GM23338 (cell line): Measurements from ENCODE around the gene ATP5MG. TPM values are rescaled to one million over a fixed set of nuclear protein-coding genes. Genes with fewer than 3 reads are reported as not detected.

ENCODE experiments used
- ATAC-seq: fragments of 200-7000 bp; cut with Tn5 transposase; 3 replicates; pipeline ENCODE4 v1.9.1; 2020
- DNase-seq: peaks from one replicate; pipeline ENCODE4 v3.0.0-alpha.2; 2015; ENCODE audit warnings: low spot score
- H2AFZ ChIP-seq: fragments of 200-600 bp; sonication (generic); 2 replicates; pipeline ENCODE4 v1.8.0; 2016; ENCODE audit warnings: antibody characterized with exemption, mild to moderate bottlenecking, moderate library complexity
- H3F3A ChIP-seq: fragments of 200-600 bp; sonication (generic); replicated peaks from 2 replicates; pipeline ENCODE4 v1.8.0; 2017; ENCODE audit warnings: antibody characterized with exemption, mixed run types, low read depth
- H3K27ac ChIP-seq: fragments of 200-600 bp; sonication (generic); 2 replicates; pipeline ENCODE4 v1.6.1; 2016; ENCODE audit warnings: low read depth
- H3K27me3 ChIP-seq: fragments of 200-600 bp; sonication (generic); 2 replicates; pipeline ENCODE4 v1.8.0; 2016; ENCODE audit warnings: mild to moderate bottlenecking, mixed run types, moderate library complexity; ENCODE audit not compliant: insufficient read depth
- H3K36me3 ChIP-seq: fragments of 200-600 bp; sonication (generic); 2 replicates; pipeline ENCODE4 v1.8.0; 2016; ENCODE audit warnings: mild to moderate bottlenecking; ENCODE audit not compliant: insufficient read depth
- H3K4me1 ChIP-seq: fragments of 200-600 bp; sonication (generic); 2 replicates; pipeline ENCODE4 v1.8.0; 2016; ENCODE audit warnings: mild to moderate bottlenecking, moderate library complexity; ENCODE audit not compliant: insufficient read depth
- H3K4me2 ChIP-seq: fragments of 200-600 bp; sonication (generic); 2 replicates; pipeline ENCODE4 v1.7.1; 2017; ENCODE audit warnings: mixed run types
- H3K4me3 ChIP-seq: fragments of 200-600 bp; sonication (generic); 2 replicates; pipeline ENCODE4 v1.6.1; 2016; ENCODE audit warnings: mixed run types
- H3K79me2 ChIP-seq: fragments of 200-600 bp; sonication (generic); replicated peaks from 2 replicates; pipeline ENCODE4 v1.8.0; 2017; ENCODE audit warnings: mild to moderate bottlenecking; ENCODE audit not compliant: insufficient read depth
- H3K9me2 ChIP-seq: fragments of 200-600 bp; sonication (generic); 2 replicates; pipeline ENCODE4 v1.8.0; 2017; ENCODE audit not compliant: insufficient read depth
- H4K20me1 ChIP-seq: fragments of 200-600 bp; sonication (generic); replicated peaks from 2 replicates; pipeline ENCODE4 v1.8.0; 2017; ENCODE audit warnings: mild to moderate bottlenecking; ENCODE audit not compliant: insufficient read depth
- H3K27ac Mint-ChIP-seq: 2 replicates; pipeline ENCODE4 v1.8.0; 2020; ENCODE audit warnings: inconsistent platforms, mild to moderate bottlenecking, moderate library complexity, mixed read lengths
- H3K27me3 Mint-ChIP-seq: 3 replicates; pipeline ENCODE4 v1.8.0; 2022; ENCODE audit warnings: low read depth, mild to moderate bottlenecking, moderate library complexity, mixed read lengths, inconsistent platforms; ENCODE audit not compliant: insufficient read depth, poor library complexity
- H3K36me3 Mint-ChIP-seq: 3 replicates; pipeline ENCODE4 v1.8.0; 2021; ENCODE audit warnings: low read depth, mild to moderate bottlenecking, inconsistent platforms, moderate library complexity, mixed read lengths
- H3K4me1 Mint-ChIP-seq: 3 replicates; pipeline ENCODE4 v1.8.0; 2020; ENCODE audit warnings: mild to moderate bottlenecking, inconsistent platforms, mixed read lengths
- H3K4me3 Mint-ChIP-seq: 3 replicates; pipeline ENCODE4 v1.8.0; 2021; ENCODE audit warnings: moderate library complexity, mild to moderate bottlenecking, inconsistent platforms, mixed read lengths
- H3K9me3 Mint-ChIP-seq: 3 replicates; pipeline ENCODE4 v1.8.0; 2020; ENCODE audit warnings: moderate library complexity, mild to moderate bottlenecking, inconsistent platforms, mixed read lengths
- CREB1 ChIP-seq: fragments of 250-450 bp; sonication (Bioruptor Pico); IDR thresholded peaks from 2 replicates; pipeline ENCODE4 v1.5.0; 2020; ENCODE audit warnings: low read depth, mild to moderate bottlenecking, moderate library complexity
- CTCF ChIP-seq, 2 experiments: fragments of 200-600 bp in 1 of 2; sonication (generic) in 1 of 2; conservative IDR thresholded peaks; 2 replicates each; pipeline versions ENCODE4 v1.5.1 to v1.6.1; 2016 to 2017; ENCODE audit warnings: antibody characterized with exemption in 2 of 2, low read depth in 2 of 2, mild to moderate bottlenecking in 2 of 2, moderate library complexity in 1 of 2
- ETS1 ChIP-seq: IDR thresholded peaks from 2 replicates; pipeline ENCODE4 v1.6.1; 2016; ENCODE audit warnings: antibody characterized with exemption
- EZH2 ChIP-seq: fragments of 200-600 bp; sonication (generic); IDR thresholded peaks from one replicate; pipeline ENCODE4 v1.8.0; 2017; ENCODE audit warnings: antibody characterized with exemption, mild to moderate bottlenecking, low read depth; ENCODE audit not compliant: unreplicated experiment
- EZH2phosphoT487 ChIP-seq: fragments of 200-600 bp; sonication (generic); IDR thresholded peaks from one replicate; pipeline ENCODE4 v1.8.1; 2018; ENCODE audit warnings: antibody characterized with exemption; ENCODE audit not compliant: unreplicated experiment
- JUNB ChIP-seq: IDR thresholded peaks from one replicate; pipeline ENCODE4 v1.6.1; 2016; ENCODE audit warnings: antibody characterized with exemption; ENCODE audit not compliant: unreplicated experiment
- NANOG ChIP-seq: IDR thresholded peaks from 2 replicates; pipeline ENCODE4 v1.6.1; 2016; ENCODE audit warnings: antibody characterized with exemption, borderline replicate concordance
- POLR2AphosphoS5 ChIP-seq: IDR thresholded peaks from 2 replicates; pipeline ENCODE4 v1.6.1; 2016; ENCODE audit warnings: antibody characterized with exemption, low read depth
- REST ChIP-seq: IDR thresholded peaks from one replicate; pipeline ENCODE4 v1.6.1; 2018; ENCODE audit warnings: antibody characterized with exemption; ENCODE audit not compliant: unreplicated experiment
- STAT1 ChIP-seq: IDR thresholded peaks from one replicate; pipeline ENCODE4 v1.6.1; 2016; ENCODE audit warnings: antibody characterized with exemption; ENCODE audit not compliant: unreplicated experiment
- ZNF114 ChIP-seq: fragments of 250-450 bp; sonication (Bioruptor Pico); IDR thresholded peaks from 2 replicates; pipeline ENCODE4 v1.5.0; 2020; ENCODE audit warnings: mild to moderate bottlenecking, moderate library complexity
- ZNF331 ChIP-seq: fragments of 250-450 bp; sonication (Bioruptor Pico); IDR thresholded peaks from 2 replicates; pipeline ENCODE4 v1.5.0; 2020; ENCODE audit warnings: low read depth, mild to moderate bottlenecking, moderate library complexity
- polyA plus RNA-seq: library from polyadenylated mRNA; unstranded; fragments of >200 nt; fragmentation: Nextera tagmentation; extraction: Ambion mirVana; gene quantifications from 2 replicates; pipeline ENCODE4 v1.2.1, GENCODE V29; 2016
- total RNA-seq: library from RNA; depleted of rRNA; stranded (reverse); fragments of >200 nt; shearing (Covaris generic); gene quantifications from 2 replicates; pipeline ENCODE4 v1.2.3, GENCODE V29; 2014

ATP5MG gene
- total and polyA plus RNA-seq, 2 experiments from 2014 or later: 41.7 to 987 TPM

GRCh38 chr11:118411530-118411929 lies 10.1 kb downstream of the ATP5MG start (continued):
- TF ChIP-seq CREB1 (CRISPR knock-in tag) (no peak), EZH2phosphoT487 (no peak), EZH2 (no peak), STAT1 (no peak), NANOG (no peak), POLR2AphosphoS5 (no peak), ETS1 (no peak)

GRCh38 chr11:118412921-118413320 lies 11.5 kb downstream of the ATP5MG start:
- H3K79me2 ChIP-seq: 0 out of 2 replicates have a peak, but pooled peaks cover 6% of the 10 kb centered on the region
- no peak for ATAC-seq
- H3K4me3 Mint-ChIP-seq: no peak overlapping the region
- no peak overlapping the region for H2AFZ ChIP-seq
- H3K9me2 ChIP-seq: no peaks in the 10 kb centered on the region
- H3K27ac Mint-ChIP-seq: no peak overlapping the region
- H3K36me3 ChIP-seq: 0 out of 2 replicates have a peak, but pooled peaks cover 2% of the 10 kb centered on the region
- H3F3A ChIP-seq: peaks cover 8% of the 10 kb centered on the region; the same call in 1 of the 2 replicates
- peaks cover 2% of the 10 kb centered on the region for H3K27me3 Mint-ChIP-seq
- H3K4me2 ChIP-seq: no peak overlapping the region
- H4K20me1 ChIP-seq: peaks cover 7% of the 10 kb centered on the region
- no peak overlapping the region for H3K27ac ChIP-seq
- H3K4me3 ChIP-seq: no peak overlapping the region
- H3K36me3 Mint-ChIP-seq: peaks cover 19% of the 10 kb centered on the region; the same call in 2 of the 3 replicates
- H3K27me3 ChIP-seq: no peaks in the 10 kb centered on the region
- H3K9me3 Mint-ChIP-seq: no peaks in the 10 kb centered on the region
- peaks cover 12% of the 10 kb centered on the region for H3K4me1 ChIP-seq
- peaks cover 6% of the 10 kb centered on the region for H3K4me1 Mint-ChIP-seq
- DNase-seq: no peak
- TF ChIP-seq JUNB (no peak), CTCF (conservative IDR thresholded peaks at IDR 0.05; ENCODE audit: low read depth in 2 of 2) (no peak), EZH2phosphoT487 (no peak), ETS1 (no peak), NANOG (no peak), EZH2 (no peak), ZNF114 (CRISPR knock-in tag) (no peak), STAT1 (no peak), REST (no peak), ZNF331 (CRISPR knock-in tag) (no peak)
